ENCODE measurements around the gene ATP2B2.

DNA sequence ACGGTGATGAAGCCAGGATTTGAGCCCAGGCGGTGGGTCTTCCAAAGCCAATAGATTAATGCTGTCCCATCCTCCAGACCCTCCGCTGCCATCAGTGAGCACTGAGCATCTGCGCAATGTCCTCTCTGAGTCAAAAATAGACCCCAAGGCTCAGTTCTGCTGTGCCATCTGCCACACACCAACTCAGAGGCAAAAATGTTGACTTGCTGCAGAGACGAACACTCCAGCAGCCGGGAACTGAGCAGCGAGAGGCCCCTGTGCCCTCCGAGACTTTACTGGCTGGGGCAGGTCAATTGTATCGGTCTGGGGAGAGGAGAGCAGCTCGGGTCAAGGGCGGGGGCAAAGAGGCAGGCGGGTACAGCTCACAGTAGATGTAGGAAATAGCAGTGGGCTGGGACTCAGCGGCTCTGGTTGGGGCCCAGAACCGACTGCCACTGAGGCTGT is 41.5 kb upstream of the ATP2B2 start:
- TF ChIP-seq, protein P1, sequence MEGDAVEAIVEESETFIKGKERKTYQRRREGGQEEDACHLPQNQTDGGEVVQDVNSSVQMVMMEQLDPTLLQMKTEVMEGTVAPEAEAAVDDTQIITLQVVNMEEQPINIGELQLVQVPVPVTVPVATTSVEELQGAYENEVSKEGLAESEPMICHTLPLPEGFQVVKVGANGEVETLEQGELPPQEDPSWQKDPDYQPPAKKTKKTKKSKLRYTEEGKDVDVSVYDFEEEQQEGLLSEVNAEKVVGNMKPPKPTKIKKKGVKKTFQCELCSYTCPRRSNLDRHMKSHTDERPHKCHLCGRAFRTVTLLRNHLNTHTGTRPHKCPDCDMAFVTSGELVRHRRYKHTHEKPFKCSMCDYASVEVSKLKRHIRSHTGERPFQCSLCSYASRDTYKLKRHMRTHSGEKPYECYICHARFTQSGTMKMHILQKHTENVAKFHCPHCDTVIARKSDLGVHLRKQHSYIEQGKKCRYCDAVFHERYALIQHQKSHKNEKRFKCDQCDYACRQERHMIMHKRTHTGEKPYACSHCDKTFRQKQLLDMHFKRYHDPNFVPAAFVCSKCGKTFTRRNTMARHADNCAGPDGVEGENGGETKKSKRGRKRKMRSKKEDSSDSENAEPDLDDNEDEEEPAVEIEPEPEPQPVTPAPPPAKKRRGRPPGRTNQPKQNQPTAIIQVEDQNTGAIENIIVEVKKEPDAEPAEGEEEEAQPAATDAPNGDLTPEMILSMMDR (IDR thresholded peaks at IDR 0.05; ENCODE audit: poor library complexity): no peak
- TF ChIP-seq EZH2 (IDR thresholded peaks at IDR 0.05; ENCODE audit: borderline replicate concordance) (no peak), EZH2phosphoT487 (IDR thresholded peaks at IDR 0.05; ENCODE audit: low read depth, severe bottlenecking, unreplicated experiment) (no peak)
